Activated CD8-positive, alpha-beta memory T cell treated with anti-CD3 and anti-CD28 coated beads, Interleukin-2, amount 50 U/mL, for 1 hour (primary cell): Measurements from ENCODE around the gene PCDH9.
"Not testable (repeated sequence)": the region's sequence is repeated elsewhere in the genome, so short reads cannot be mapped to it uniquely, and the experiment has no call there.

Experiments
- DNase-seq: peaks from one replicate; pipeline ENCODE4 v3.0.0-alpha.2; 2020; ENCODE audit errors: extremely low read depth

PCDH9 gene

DNA sequence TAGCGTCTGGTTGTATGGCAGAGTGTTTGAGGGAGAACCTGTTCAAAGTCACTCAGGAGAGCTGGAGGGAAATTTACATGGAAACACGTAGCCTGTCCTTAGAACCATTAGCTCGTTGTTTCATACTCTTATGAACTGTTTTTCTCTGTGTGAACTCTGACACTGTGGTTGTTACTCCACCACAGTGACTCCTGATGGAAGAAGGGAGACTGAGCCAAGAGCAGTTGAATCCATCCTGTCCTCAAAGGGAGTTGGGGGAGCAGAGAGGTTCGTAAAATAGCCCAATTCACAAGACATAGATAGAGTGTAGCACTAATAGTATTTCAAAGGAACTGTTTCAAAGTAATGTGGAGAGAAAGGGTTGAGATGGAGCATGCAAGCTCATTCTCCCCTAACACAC is 964.8 kb downstream of the PCDH9 start:
- DNase-seq = no peak

- DNase-seq = no peak
These were observed 965.2 kb downstream of the PCDH9 start for GRCh38 chr13:66264971-66265370.

DNA sequence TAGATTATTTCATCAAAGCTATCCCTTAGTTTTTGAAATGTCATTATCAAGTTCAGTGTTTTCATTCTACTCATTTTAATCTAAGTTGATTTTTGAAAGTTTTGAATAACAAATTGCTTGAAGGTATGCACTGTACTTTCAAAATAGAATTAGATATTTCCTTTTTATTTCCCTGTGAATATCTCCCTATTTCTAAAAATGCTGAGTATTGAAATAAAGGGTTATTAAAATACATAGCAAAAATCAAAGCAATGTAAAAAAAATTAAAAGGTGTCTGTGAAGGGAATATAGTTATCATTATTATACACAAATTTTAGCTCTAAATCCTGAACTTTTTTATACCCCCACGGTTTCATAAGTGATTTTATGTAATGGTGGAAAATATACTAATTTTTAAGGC is 967.8 kb downstream of the PCDH9 start:
- DNase-seq = no peak

GRCh38 chr13:66259426-66259825 is 970.7 kb downstream of the PCDH9 start:
- DNase-seq = not testable (repeated sequence)
